Cerebellar nuclear complex (tissue), 1 donor: Measurements from ENCODE around the gene RAB10.
"Not testable (repeated sequence)": the region's sequence is repeated elsewhere in the genome, so short reads cannot be mapped to it uniquely, and the experiment has no call there.

Source experiments
- DNase-seq, 2 experiments: peaks; one replicate each; lab custom pipeline; 2025; lab: John Stamatoyannopoulos, UW

RAB10 gene

GRCh38 chr2:26088931-26089330 is 55.0 kb downstream of the RAB10 start:
- not testable (repeated sequence) for DNase-seq

GRCh38 chr2:26089337-26089736 is 55.5 kb downstream of the RAB10 start:
- DNase-seq = no peak

- DNase-seq = no peak
Measured at GRCh38 chr2:26095758-26096157, 61.9 kb downstream of the RAB10 start.

- no peak for DNase-seq
Measured at GRCh38 chr2:26099933-26100332, 66.0 kb downstream of the RAB10 start.

- no peak for DNase-seq
Measured at GRCh38 chr2:26100384-26100783, 66.5 kb downstream of the RAB10 start.

- DNase-seq = no peak
Measured at GRCh38 chr2:26103752-26104151, 69.9 kb downstream of the RAB10 start.

- DNase-seq = not testable (repeated sequence)
Measured at GRCh38 chr2:26108701-26109100, 74.8 kb downstream of the RAB10 start.

- no peak for DNase-seq
Measured at GRCh38 chr2:26112201-26112600, 78.3 kb downstream of the RAB10 start.

- no peak for DNase-seq
Measured at GRCh38 chr2:26114151-26114550, 80.3 kb downstream of the RAB10 start.

GRCh38 chr2:26118682-26119081 is 84.8 kb downstream of the RAB10 start:
- DNase-seq = no peak

- no peak for DNase-seq
Measured at GRCh38 chr2:26119521-26119920, 85.6 kb downstream of the RAB10 start.

GRCh38 chr2:26122630-26123029 is 88.7 kb downstream of the RAB10 start:
- no peak for DNase-seq

- DNase-seq = no peak
Measured at GRCh38 chr2:26123426-26123825, 89.5 kb downstream of the RAB10 start.

GRCh38 chr2:26126074-26126473 is 92.2 kb downstream of the RAB10 start:
- DNase-seq = no peak

- DNase-seq = no peak
Measured at GRCh38 chr2:26128176-26128575, 94.3 kb downstream of the RAB10 start.

GRCh38 chr2:26130763-26131162 is 96.9 kb downstream of the RAB10 start:
- DNase-seq = no peak

GRCh38 chr2:26136451-26136850 is 102.6 kb downstream of the RAB10 start:
- no peak for DNase-seq

- DNase-seq = no peak
Measured at GRCh38 chr2:26139269-26140183, 105.6 kb downstream of the RAB10 start.

- DNase-seq = no peak
Measured at GRCh38 chr2:26141145-26141769, 107.4 kb downstream of the RAB10 start.

- no peak for DNase-seq
Measured at GRCh38 chr2:26144031-26144430, 110.1 kb downstream of the RAB10 start.

GRCh38 chr2:26144953-26145680 is 111.2 kb downstream of the RAB10 start:
- DNase-seq = no peak

GRCh38 chr2:26148501-26148900 is 114.6 kb downstream of the RAB10 start:
- no peak for DNase-seq

GRCh38 chr2:26150243-26150642 is 116.4 kb downstream of the RAB10 start:
- no peak for DNase-seq
